ENCODE results near the gene MTFR2. TPM values are rescaled to one million over a fixed set of nuclear protein-coding genes. Genes with fewer than 3 reads are reported as not detected.
A peak's percentile ranks its signal among the peaks of the same experiment; 100 is the strongest.
"Not testable (repeated sequence)": the region's sequence is repeated elsewhere in the genome, so short reads cannot be mapped to it uniquely, and the experiment has no call there.

The MTFR2 gene
- total RNA-seq, 1 donor from 2014 or later, result 24.4 TPM

- peak; percentile 89 for DNase-seq
- no peaks in the 10 kb centered on the region for H3K27me3 Mint-ChIP-seq
- H3K4me1 Mint-ChIP-seq, result peaks cover 22% of the 10 kb centered on the region
- peaks cover 6% of the 10 kb centered on the region for H3K9me3 Mint-ChIP-seq
- intact Hi-C loops (cut with micrococcal nuclease), result loop anchor here (1.0 to 10.0 kb wide), 7 partner anchors 191 to 775 kb away; partner anchors contain the start of gene AHI1
- peaks cover 29% of the 10 kb centered on the region for H3K36me3 Mint-ChIP-seq (ENCODE audit: low read depth)
- peak overlapping the region; percentile 25 for H3K4me3 Mint-ChIP-seq
- H3K27ac Mint-ChIP-seq, result peak overlapping the region; percentile 44
These were observed 24.0 kb downstream of the MTFR2 start for GRCh38 chr6:136226027-136226673.

- DNase-seq, result peak; percentile 61
- peaks cover 22% of the 10 kb centered on the region for H3K4me1 Mint-ChIP-seq
- H3K36me3 Mint-ChIP-seq (ENCODE audit: low read depth), result peaks cover 26% of the 10 kb centered on the region
- peaks cover 12% of the 10 kb centered on the region for H3K9me3 Mint-ChIP-seq
- H3K4me3 Mint-ChIP-seq, result no peak overlapping the region
- intact Hi-C loops (cut with micrococcal nuclease), result loop anchor here (10.0 kb wide), 2 partner anchors 191 to 301 kb away; no protein-coding TSS in a partner anchor
- H3K27me3 Mint-ChIP-seq, result no peaks in the 10 kb centered on the region
- H3K27ac Mint-ChIP-seq, result peak overlapping the region; percentile 16
These were observed 24.6 kb downstream of the MTFR2 start for GRCh38 chr6:136225496-136225895.

- H3K27ac Mint-ChIP-seq, H3K4me3 Mint-ChIP-seq, H3K27me3 Mint-ChIP-seq, DNase-seq: not testable (repeated sequence)
- Mint-ChIP-seq H3K4me1 (peaks cover 22% of the 10 kb centered on the region), H3K9me3 (peaks cover 17% of the 10 kb centered on the region), H3K36me3 (ENCODE audit: low read depth) (peaks cover 23% of the 10 kb centered on the region)
- intact Hi-C loops (cut with micrococcal nuclease), result loop anchor here (10.0 kb wide), 2 partner anchors 190 to 300 kb away; no protein-coding TSS in a partner anchor
These were observed 25.1 kb downstream of the MTFR2 start for GRCh38 chr6:136224974-136225373.

- H3K36me3 Mint-ChIP-seq (ENCODE audit: low read depth), result peaks cover 5% of the 10 kb centered on the region
- H3K27ac Mint-ChIP-seq, result no peak overlapping the region
These were observed 33.4 kb downstream of the MTFR2 start for GRCh38 chr6:136216503-136217401.

GRCh38 chr6:136213853-136214252, 36.3 kb downstream of the MTFR2 start:
- Mint-ChIP-seq H3K4me1 (peaks cover 2% of the 10 kb centered on the region), H3K36me3 (ENCODE audit: low read depth) (no peaks in the 10 kb centered on the region), H3K4me3 (no peak overlapping the region), H3K9me3 (peaks cover under 1% of the 10 kb centered on the region), H3K27me3 (peaks cover 2% of the 10 kb centered on the region), H3K27ac (no peak overlapping the region)
- DNase-seq, result no peak
- intact Hi-C loops (cut with micrococcal nuclease), result no loop called here

More at GRCh38 chr6:136216503-136217401, 33.4 kb downstream of the MTFR2 start:
- intact Hi-C loops (cut with micrococcal nuclease), result no loop called here
- Mint-ChIP-seq H3K4me1 (peaks cover 2% of the 10 kb centered on the region), H3K27me3 (peaks cover 4% of the 10 kb centered on the region), H3K4me3 (no peak overlapping the region), H3K9me3 (peaks cover 20% of the 10 kb centered on the region)
- DNase-seq, result no peak

- intact Hi-C loops (cut with micrococcal nuclease), result no loop called here
- peaks cover 2% of the 10 kb centered on the region for H3K4me1 Mint-ChIP-seq
- H3K27ac Mint-ChIP-seq, result no peak overlapping the region
These were observed 37.0 kb downstream of the MTFR2 start for GRCh38 chr6:136213012-136213539.

GRCh38 chr6:136212608-136213007, 37.5 kb downstream of the MTFR2 start:
- Mint-ChIP-seq H3K4me1 (peaks cover 2% of the 10 kb centered on the region), H3K9me3 (no peaks in the 10 kb centered on the region), H3K27me3 (peaks cover 2% of the 10 kb centered on the region), H3K27ac (no peak overlapping the region), H3K36me3 (ENCODE audit: low read depth) (no peaks in the 10 kb centered on the region), H3K4me3 (no peak overlapping the region)
- DNase-seq, result no peak
- intact Hi-C loops (cut with micrococcal nuclease), result no loop called here

More at GRCh38 chr6:136213012-136213539, 37.0 kb downstream of the MTFR2 start:
- peaks cover 2% of the 10 kb centered on the region for H3K27me3 Mint-ChIP-seq
- H3K36me3 Mint-ChIP-seq (ENCODE audit: low read depth), result no peaks in the 10 kb centered on the region
- H3K4me3 Mint-ChIP-seq, result no peak overlapping the region
- DNase-seq, result no peak
- no peaks in the 10 kb centered on the region for H3K9me3 Mint-ChIP-seq

GRCh38 chr6:136210398-136211165, 39.5 kb downstream of the MTFR2 start:
- H3K4me3 Mint-ChIP-seq, result no peak overlapping the region
- peaks cover 3% of the 10 kb centered on the region for H3K27me3 Mint-ChIP-seq
- no peaks in the 10 kb centered on the region for H3K36me3 Mint-ChIP-seq (ENCODE audit: low read depth)
- H3K27ac Mint-ChIP-seq, result no peak overlapping the region
- intact Hi-C loops (cut with micrococcal nuclease), result no loop called here
- no peaks in the 10 kb centered on the region for H3K9me3 Mint-ChIP-seq
- DNase-seq, result no peak
- no peaks in the 10 kb centered on the region for H3K4me1 Mint-ChIP-seq

GRCh38 chr6:136209496-136209895, 40.6 kb downstream of the MTFR2 start:
- Mint-ChIP-seq H3K4me3 (no peak overlapping the region), H3K27me3 (peaks cover 3% of the 10 kb centered on the region), H3K9me3 (no peaks in the 10 kb centered on the region), H3K4me1 (no peaks in the 10 kb centered on the region), H3K36me3 (ENCODE audit: low read depth) (no peaks in the 10 kb centered on the region), H3K27ac (no peak overlapping the region)
- no peak for DNase-seq
- intact Hi-C loops (cut with micrococcal nuclease), result no loop called here

- no peaks in the 10 kb centered on the region for H3K9me3 Mint-ChIP-seq
- no peaks in the 10 kb centered on the region for H3K36me3 Mint-ChIP-seq (ENCODE audit: low read depth)
- intact Hi-C loops (cut with micrococcal nuclease), result no loop called here
- H3K27me3 Mint-ChIP-seq, result peaks cover 3% of the 10 kb centered on the region
- no peak overlapping the region for H3K4me3 Mint-ChIP-seq
- DNase-seq, result no peak
- H3K4me1 Mint-ChIP-seq, result no peaks in the 10 kb centered on the region
- no peak overlapping the region for H3K27ac Mint-ChIP-seq
These were observed 41.3 kb downstream of the MTFR2 start for GRCh38 chr6:136208783-136209182.

- H3K27me3 Mint-ChIP-seq, result peaks cover 1% of the 10 kb centered on the region
- H3K36me3 Mint-ChIP-seq (ENCODE audit: low read depth), result no peaks in the 10 kb centered on the region
- DNase-seq, result no peak
- H3K27ac Mint-ChIP-seq, result no peak overlapping the region
- intact Hi-C loops (cut with micrococcal nuclease), result no loop called here
- H3K4me1 Mint-ChIP-seq, result no peaks in the 10 kb centered on the region
- no peaks in the 10 kb centered on the region for H3K9me3 Mint-ChIP-seq
- H3K4me3 Mint-ChIP-seq, result no peak overlapping the region
These were observed 48.4 kb downstream of the MTFR2 start for GRCh38 chr6:136201732-136202131.

- Mint-ChIP-seq H3K9me3 (no peaks in the 10 kb centered on the region), H3K27me3 (peaks cover 3% of the 10 kb centered on the region), H3K36me3 (ENCODE audit: low read depth) (peaks cover 13% of the 10 kb centered on the region), H3K4me1 (no peaks in the 10 kb centered on the region), H3K4me3 (no peak overlapping the region), H3K27ac (no peak overlapping the region)
- DNase-seq, result no peak
- intact Hi-C loops (cut with micrococcal nuclease), result no loop called here
These were observed 57.2 kb downstream of the MTFR2 start for GRCh38 chr6:136192902-136193301.

- peaks cover 19% of the 10 kb centered on the region for H3K36me3 Mint-ChIP-seq (ENCODE audit: low read depth)
- peaks cover 3% of the 10 kb centered on the region for H3K27me3 Mint-ChIP-seq
- intact Hi-C loops (cut with micrococcal nuclease), result no loop called here
- no peak for DNase-seq
- H3K9me3 Mint-ChIP-seq, result no peaks in the 10 kb centered on the region
- no peak overlapping the region for H3K4me3 Mint-ChIP-seq
- H3K27ac Mint-ChIP-seq, result no peak overlapping the region
- no peaks in the 10 kb centered on the region for H3K4me1 Mint-ChIP-seq
These were observed 58.4 kb downstream of the MTFR2 start for GRCh38 chr6:136191606-136192312.

Measured in activated CD4-positive, alpha-beta T cell treated with anti-CD3 and anti-CD28 coated beads, Interleukin-2, amount 10 ng/mL, durations not matched to agents 24 days and 14 days (primary cell).